ENCODE results near the gene TRAPPC6A.

TRAPPC6A gene

DNA sequence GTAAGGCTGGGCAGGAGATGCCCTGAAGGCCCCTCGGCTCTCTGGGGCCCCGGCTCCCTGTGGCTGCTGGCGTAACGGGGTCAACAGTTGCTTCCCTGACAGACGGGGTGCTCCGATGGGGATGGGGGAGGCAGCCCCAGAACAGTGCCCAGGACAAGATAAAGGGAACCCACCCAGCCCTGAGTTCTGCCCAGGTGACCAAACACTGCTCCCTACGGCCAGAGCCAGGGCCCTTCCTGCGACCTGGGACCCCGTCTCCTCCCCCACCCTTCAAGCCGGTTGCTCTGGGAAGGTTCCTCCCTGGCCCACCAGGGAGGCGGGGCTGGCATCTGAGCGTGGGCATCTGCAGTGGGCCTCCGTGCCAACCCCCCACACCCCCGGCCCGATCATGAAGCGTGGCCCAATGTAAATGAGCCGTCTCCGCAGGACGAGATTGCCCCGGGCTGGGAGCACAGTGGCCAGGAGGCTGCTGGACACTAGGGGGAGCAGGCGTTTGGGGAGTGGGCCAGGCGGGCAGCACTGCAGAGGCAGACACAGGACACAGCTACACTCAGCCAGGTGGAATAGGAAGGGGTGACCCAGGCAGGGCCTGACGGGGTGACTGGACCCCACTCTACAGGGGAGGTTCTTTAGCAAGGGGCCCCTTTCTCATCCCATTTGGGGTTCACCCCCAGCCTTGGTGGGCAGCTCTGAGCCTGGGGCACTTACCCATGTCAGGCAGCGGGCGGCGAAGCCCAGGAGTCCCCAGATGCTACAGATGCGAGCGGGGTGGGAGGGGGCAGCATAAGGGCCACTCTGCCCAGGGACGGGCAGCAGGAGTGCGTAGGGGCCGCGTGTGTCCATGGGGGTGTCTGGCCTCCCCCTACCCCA, 16.1 kb downstream of the TRAPPC6A start:
- Histone ChIP-seq H3K9me2 (replicated peaks; ENCODE audit: control insufficient read depth, low read length) (no peaks in the 10 kb centered on the region), H3K79me2 (ENCODE audit: control insufficient read depth, low read length) (no peaks in the 10 kb centered on the region), H3K4me2 (ENCODE audit: low read length) (no peak overlapping the region), H3K4me1 (ENCODE audit: control insufficient read depth, low read length) (peaks cover 14% of the 10 kb centered on the region), H3K27me3 (ENCODE audit: control insufficient read depth, low read length) (peaks cover 11% of the 10 kb centered on the region), H3K4me3 (ENCODE audit: low read length) (no peak overlapping the region), H3K36me3 (ENCODE audit: control insufficient read depth, low read length) (no peaks in the 10 kb centered on the region), H3F3A (ENCODE audit: control insufficient read depth, insufficient read depth) (no peaks in the 10 kb centered on the region), H3K9me3 (ENCODE audit: control insufficient read depth, insufficient read depth, low read length) (no peaks in the 10 kb centered on the region), H4K20me1 (ENCODE audit: control insufficient read depth, insufficient read depth, low read depth, low read length) (no peaks in the 10 kb centered on the region), H3K27ac (ENCODE audit: low read depth, low read length) (no peak overlapping the region)
- TF ChIP-seq CTCF (IDR thresholded peaks at IDR 0.05; ENCODE audit: low read depth, low read length, poor library complexity, severe bottlenecking) (peak; percentile 31), EZH2phosphoT487 (IDR thresholded peaks at IDR 0.05; ENCODE audit: borderline replicate concordance, low read length) (no peak)

DNA sequence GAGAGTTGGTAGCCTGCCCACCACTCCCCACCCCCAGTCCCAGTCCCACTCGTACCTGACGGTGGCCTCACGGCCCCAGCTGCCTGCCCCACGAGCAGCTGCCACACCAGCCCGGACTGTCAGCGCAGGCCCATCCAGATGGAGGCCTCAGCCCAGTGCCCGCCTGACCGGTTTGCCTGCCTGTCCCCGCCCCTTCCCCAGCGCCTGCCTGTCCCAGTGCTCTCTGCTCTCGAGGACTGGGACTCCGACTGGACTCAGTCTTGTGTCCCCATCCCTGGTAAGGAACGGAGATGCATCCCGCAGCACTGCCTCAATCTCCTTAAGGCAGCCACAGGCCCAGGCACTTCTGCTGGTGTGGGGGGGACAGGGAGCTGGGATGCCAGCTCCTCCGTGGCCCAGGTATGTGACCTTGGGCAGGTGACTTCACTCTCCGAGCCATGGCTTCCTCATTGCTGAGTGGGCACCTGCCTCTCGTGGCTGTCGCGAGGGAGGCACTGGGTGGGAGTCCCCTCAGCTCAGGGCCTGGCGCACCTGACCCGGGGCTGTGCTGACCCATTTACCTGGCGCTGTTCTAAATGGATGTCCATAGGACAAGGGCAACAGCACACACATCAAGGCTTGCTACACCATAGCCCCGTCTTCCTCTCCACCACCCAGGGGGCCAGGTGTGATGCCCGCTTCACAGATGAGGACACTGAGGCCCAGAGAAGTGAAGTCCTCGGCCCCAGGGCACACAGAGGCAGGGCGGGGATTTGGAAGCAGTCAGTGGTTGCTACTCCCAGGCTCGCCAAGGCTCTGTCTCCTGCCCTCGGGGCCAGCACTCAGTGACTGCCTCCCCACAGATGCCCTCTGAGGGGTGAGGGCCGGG, 16.9 kb downstream of the TRAPPC6A start, which contains the start of gene NKPD1:
TSS of gene NKPD1 (minus strand) at position 113 of the 868 bp plus-strand sequence. CDS start 832 bp downstream, outside the sequence.
- Histone ChIP-seq H3K36me3 (ENCODE audit: control insufficient read depth, low read length) (no peaks in the 10 kb centered on the region), H3K9me3 (ENCODE audit: control insufficient read depth, insufficient read depth, low read length) (no peaks in the 10 kb centered on the region), H3K4me2 (ENCODE audit: low read length) (no peak within 1 kb of the TSS), H3F3A (ENCODE audit: control insufficient read depth, insufficient read depth) (no peaks in the 10 kb centered on the region), H3K9me2 (replicated peaks; ENCODE audit: control insufficient read depth, low read length) (no peaks in the 10 kb centered on the region), H3K4me1 (ENCODE audit: control insufficient read depth, low read length) (peaks cover 14% of the 10 kb centered on the region), H3K4me3 (ENCODE audit: low read length) (no peak within 1 kb of the TSS), H3K27me3 (ENCODE audit: control insufficient read depth, low read length) (peaks cover 16% of the 10 kb centered on the region), H3K79me2 (ENCODE audit: control insufficient read depth, low read length) (no peaks in the 10 kb centered on the region), H4K20me1 (ENCODE audit: control insufficient read depth, insufficient read depth, low read depth, low read length) (no peaks in the 10 kb centered on the region), H3K27ac (ENCODE audit: low read depth, low read length) (no peak within 1 kb of the TSS)
- TF ChIP-seq CTCF (IDR thresholded peaks at IDR 0.05; ENCODE audit: low read depth, low read length, poor library complexity, severe bottlenecking) (no peak), EZH2phosphoT487 (IDR thresholded peaks at IDR 0.05; ENCODE audit: borderline replicate concordance, low read length) (no peak)

GRCh38 chr19:45159971-45160324, 18.1 kb downstream of the TRAPPC6A start:
- Histone ChIP-seq H3K9me3 (ENCODE audit: control insufficient read depth, insufficient read depth, low read length) (no peaks in the 10 kb centered on the region), H3F3A (ENCODE audit: control insufficient read depth, insufficient read depth) (no peaks in the 10 kb centered on the region), H3K79me2 (ENCODE audit: control insufficient read depth, low read length) (no peaks in the 10 kb centered on the region), H3K27ac (ENCODE audit: low read depth, low read length) (no peak overlapping the region), H3K36me3 (ENCODE audit: control insufficient read depth, low read length) (no peaks in the 10 kb centered on the region), H4K20me1 (ENCODE audit: control insufficient read depth, insufficient read depth, low read depth, low read length) (no peaks in the 10 kb centered on the region), H3K4me2 (ENCODE audit: low read length) (no peak overlapping the region), H3K27me3 (ENCODE audit: control insufficient read depth, low read length) (peaks cover 16% of the 10 kb centered on the region), H3K4me3 (ENCODE audit: low read length) (no peak overlapping the region), H3K9me2 (replicated peaks; ENCODE audit: control insufficient read depth, low read length) (no peaks in the 10 kb centered on the region), H3K4me1 (ENCODE audit: control insufficient read depth, low read length) (peaks cover 14% of the 10 kb centered on the region)
- no peak for TF ChIP-seq EZH2phosphoT487 (IDR thresholded peaks at IDR 0.05; ENCODE audit: borderline replicate concordance, low read length)
- TF ChIP-seq CTCF (IDR thresholded peaks at IDR 0.05; ENCODE audit: low read depth, low read length, poor library complexity, severe bottlenecking), result no peak
